ENCODE measurements around the gene GPR61.

GPR61 gene

GRCh38 chr1:109537450-109538178, 2.1 kb upstream of the GPR61 start:
- DNase-seq = no peak

GRCh38 chr1:109538827-109539555, 681 bp upstream of the GPR61 start:
- DNase-seq = no peak

- no peak for DNase-seq
These were observed 1.4 kb downstream of the GPR61 start for GRCh38 chr1:109541102-109541501.

GRCh38 chr1:109542657-109543056, 3.0 kb downstream of the GPR61 start:
- no peak for DNase-seq

GRCh38 chr1:109543283-109543987, 3.8 kb downstream of the GPR61 start:
- DNase-seq = no peak

- no peak for DNase-seq
These were observed 4.5 kb downstream of the GPR61 start for GRCh38 chr1:109543988-109544735.

GRCh38 chr1:109546311-109547109, 6.8 kb downstream of the GPR61 start:
- DNase-seq = peak; percentile 95

- DNase-seq = peak; percentile 71
These were observed 8.0 kb downstream of the GPR61 start for GRCh38 chr1:109547463-109548320.

GRCh38 chr1:109548321-109549267, 8.9 kb downstream of the GPR61 start, which contains the start of gene GNAI3:
Gene GNAI3, plus strand, starts transcription at chr1:109548615. Its CDS starts 106 bp downstream, at chr1:109548721.
- peak; percentile 99 for DNase-seq

- DNase-seq = no peak
These were observed 16.9 kb downstream of the GPR61 start for GRCh38 chr1:109556563-109556962.

GRCh38 chr1:109557520-109557919, 17.8 kb downstream of the GPR61 start:
- DNase-seq = no peak

- no peak for DNase-seq
These were observed 20.3 kb downstream of the GPR61 start for GRCh38 chr1:109559995-109560394.

- no peak for DNase-seq
These were observed 24.7 kb downstream of the GPR61 start for GRCh38 chr1:109564194-109564878.

- DNase-seq = no peak
These were observed 25.6 kb downstream of the GPR61 start for GRCh38 chr1:109565241-109565640.

GRCh38 chr1:109566982-109567381, 27.3 kb downstream of the GPR61 start:
- no peak for DNase-seq

GRCh38 chr1:109567877-109568672, 28.4 kb downstream of the GPR61 start:
- DNase-seq = no peak

GRCh38 chr1:109569323-109569722, 29.7 kb downstream of the GPR61 start:
- DNase-seq = no peak

- no peak for DNase-seq
These were observed 30.7 kb downstream of the GPR61 start for GRCh38 chr1:109570414-109570813.

Data from activated effector memory CD4-positive, alpha-beta T cell treated with anti-CD3 and anti-CD28 coated beads, Interleukin-2, amount 50 U/mL, for 16 hours (primary cell).